GM12801 (cell line): ENCODE results near the gene FIZ1.

Experiments
- TF ChIP-seq, protein P1 (sequence below): IDR thresholded peaks from one replicate; pipeline ENCODE4 v1.5.1; 2011; ENCODE audit warnings: control low read depth; ENCODE audit not compliant: insufficient read length; ENCODE audit errors: extremely low read depth

The FIZ1 gene

DNA sequence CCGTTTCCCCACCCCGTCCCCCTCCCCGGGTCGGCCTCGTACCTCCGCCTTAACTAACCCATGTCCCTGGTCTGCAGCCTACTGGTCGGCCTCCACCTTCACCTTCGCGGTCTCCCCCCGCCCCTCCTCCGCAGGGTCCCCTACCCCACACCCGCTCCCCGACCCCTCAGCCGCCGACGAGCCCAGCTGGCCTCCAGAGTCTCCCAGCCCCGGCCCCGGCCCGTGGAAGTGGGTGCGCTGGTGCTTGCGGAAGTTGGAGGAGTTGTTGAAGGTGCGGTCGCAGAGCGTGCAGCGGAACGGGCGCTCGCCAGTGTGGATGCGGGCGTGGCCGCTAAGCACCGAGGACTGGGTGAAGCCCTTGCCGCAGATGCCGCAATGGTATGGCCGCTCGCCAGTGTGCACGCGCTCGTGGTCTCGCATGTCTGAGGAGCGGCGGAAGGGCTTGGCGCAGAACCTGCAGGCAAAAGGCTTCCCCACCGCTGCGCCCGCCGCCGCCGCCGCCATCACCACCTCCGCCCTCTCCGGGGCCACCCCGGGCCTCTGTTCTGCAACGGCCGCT, 22.4 kb upstream of the FIZ1 start:
- TF ChIP-seq, protein P1, sequence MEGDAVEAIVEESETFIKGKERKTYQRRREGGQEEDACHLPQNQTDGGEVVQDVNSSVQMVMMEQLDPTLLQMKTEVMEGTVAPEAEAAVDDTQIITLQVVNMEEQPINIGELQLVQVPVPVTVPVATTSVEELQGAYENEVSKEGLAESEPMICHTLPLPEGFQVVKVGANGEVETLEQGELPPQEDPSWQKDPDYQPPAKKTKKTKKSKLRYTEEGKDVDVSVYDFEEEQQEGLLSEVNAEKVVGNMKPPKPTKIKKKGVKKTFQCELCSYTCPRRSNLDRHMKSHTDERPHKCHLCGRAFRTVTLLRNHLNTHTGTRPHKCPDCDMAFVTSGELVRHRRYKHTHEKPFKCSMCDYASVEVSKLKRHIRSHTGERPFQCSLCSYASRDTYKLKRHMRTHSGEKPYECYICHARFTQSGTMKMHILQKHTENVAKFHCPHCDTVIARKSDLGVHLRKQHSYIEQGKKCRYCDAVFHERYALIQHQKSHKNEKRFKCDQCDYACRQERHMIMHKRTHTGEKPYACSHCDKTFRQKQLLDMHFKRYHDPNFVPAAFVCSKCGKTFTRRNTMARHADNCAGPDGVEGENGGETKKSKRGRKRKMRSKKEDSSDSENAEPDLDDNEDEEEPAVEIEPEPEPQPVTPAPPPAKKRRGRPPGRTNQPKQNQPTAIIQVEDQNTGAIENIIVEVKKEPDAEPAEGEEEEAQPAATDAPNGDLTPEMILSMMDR, result no peak

DNA sequence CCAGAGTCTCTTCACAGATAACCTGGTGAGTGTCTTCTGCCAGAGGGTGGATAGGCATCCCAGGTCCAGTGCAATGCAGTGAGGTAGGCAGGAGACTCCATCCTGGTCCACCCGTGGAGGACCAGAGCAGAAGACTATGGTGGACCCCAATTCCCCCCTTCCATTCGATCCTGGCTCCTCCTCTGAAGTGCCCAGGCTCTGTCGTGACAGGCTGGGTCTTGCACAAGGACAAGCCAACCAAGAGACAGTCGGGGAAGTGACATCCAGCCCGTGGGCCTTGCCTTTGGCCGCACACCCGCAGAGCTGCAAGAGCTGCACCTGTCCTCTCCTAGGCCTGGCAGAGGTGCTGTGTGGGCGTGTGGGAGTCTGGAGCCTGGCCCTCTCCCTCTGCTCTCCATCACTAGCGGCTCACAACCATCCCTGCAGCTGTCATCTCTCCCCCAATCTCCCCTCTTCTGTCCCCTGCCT, 21.9 kb upstream of the FIZ1 start:
- TF ChIP-seq, protein P1, result no peak

DNA sequence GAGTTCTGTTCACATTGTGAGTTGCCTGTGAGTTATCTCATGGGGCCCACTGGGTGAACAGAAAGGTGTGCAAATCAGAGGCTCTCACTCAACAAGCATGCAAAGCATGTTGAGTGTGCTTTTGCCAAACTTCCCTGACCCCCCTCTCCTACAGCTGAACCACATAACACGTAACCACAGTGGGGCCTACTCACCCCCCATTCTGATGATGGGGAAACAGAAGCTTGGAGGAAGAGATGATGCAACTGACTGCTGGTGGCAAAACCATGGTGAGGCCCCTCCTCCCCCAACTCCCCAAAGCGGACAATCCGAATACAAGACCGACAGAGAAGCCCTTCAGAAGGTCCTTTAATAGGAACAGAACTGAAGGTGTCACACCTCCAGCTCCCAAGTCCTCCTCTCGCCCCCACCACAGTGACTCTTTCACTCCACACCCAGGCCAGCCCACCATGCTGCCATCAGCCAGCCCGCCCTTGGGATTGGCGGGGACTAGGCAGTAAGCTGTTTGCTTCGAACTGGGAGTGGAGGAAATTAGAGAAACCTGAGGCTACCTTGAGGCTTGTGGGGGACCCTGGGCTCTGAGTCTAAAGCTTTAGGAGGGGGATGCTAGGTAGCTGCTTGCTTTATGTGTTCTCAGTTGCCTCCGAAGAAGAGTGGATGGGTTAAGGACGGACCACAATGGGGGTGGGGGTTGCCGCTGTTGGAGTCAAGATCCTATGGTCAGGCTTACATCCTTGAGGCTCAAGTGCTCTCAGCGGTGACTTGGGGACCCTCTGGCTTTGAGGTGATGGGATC, 21.3 kb upstream of the FIZ1 start:
- TF ChIP-seq, protein P1, result no peak

DNA sequence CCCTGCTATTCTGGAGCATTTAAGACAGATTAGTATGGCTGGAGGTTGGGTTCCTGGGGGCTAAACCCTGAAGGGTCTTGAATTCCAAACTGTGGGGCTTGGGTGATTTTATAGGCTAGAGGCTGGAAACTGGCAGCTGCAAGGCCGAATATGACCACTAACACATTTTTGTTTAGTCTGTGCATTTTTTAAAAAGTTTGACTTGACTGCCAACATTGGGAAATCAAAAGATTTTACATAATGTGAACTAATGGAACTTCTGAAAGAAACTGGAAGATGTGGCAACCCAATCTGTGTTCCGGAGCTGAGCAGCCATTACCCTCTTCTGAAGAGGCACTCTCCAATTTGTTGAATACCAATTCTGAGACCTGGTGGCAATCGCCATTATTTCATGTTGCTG, 20.0 kb upstream of the FIZ1 start:
- TF ChIP-seq, protein P1, result no peak

DNA sequence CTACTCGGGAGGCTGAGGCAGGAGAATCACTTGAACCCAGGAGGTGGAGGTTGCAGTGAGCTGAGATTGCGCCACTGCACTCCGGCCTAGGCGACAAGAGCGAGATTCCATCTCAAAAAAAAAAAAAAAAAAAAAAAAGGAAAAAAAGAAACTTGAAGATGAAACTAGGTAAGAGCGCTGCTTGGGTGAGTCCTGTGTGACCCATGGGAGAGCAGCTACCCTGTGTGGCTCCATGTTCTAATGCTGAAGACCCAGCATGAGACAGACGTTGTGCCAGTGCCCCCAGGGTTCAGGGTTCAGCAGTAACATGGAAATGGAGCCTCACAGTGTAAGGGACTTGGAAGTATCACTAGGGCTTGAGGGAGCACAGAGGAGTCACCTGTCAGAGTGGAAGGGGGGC, 19.1 kb upstream of the FIZ1 start:
- TF ChIP-seq, protein P1, result no peak

DNA sequence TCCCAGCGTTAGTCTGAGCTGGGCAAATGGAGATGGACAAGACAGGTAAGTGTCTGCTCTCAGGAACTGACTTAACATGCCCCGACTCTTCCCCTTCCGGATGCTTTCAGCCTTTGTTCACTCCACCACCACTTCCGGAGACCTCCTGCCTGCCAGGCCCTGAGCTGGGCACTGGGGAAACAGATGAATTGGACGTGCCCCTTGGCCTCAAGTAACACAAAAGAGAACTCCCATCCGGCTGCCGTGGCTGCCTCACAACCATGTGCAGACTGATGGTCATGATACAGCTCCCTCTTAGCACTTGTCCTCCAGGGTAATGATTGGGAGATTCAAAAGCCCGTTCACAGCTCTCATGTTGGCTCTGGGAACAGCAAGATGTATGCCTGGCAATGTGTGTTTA, 18.1 kb upstream of the FIZ1 start:
- TF ChIP-seq, protein P1, result no peak

DNA sequence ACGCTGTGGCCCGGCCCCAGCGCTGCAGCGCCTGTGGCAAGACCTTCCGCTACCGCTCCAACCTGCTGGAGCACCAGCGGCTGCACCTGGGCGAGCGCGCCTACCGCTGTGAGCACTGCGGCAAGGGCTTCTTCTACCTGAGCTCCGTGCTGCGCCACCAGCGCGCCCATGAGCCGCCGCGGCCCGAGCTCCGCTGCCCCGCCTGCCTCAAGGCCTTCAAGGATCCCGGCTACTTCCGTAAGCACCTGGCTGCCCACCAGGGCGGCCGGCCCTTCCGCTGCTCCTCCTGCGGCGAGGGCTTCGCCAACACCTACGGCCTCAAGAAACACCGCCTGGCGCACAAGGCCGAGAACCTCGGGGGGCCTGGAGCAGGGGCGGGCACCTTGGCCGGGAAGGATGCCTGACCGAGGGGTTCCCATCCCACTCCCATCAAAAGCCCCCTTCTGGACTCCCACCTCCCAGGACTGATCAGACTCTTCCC, 17.1 kb upstream of the FIZ1 start:
- TF ChIP-seq, protein P1, result no peak
